Measurements from ENCODE around the gene SCYGR1. TPM values are rescaled to one million over a fixed set of nuclear protein-coding genes. Genes with fewer than 3 reads are reported as not detected.
"Not testable (repeated sequence)": the region's sequence is repeated elsewhere in the genome, so short reads cannot be mapped to it uniquely, and the experiment has no call there.

The SCYGR1 gene
- total and polyA plus RNA-seq, 4 donors, result not detected

GRCh38 chr2:227367427-227367795 lies 20.3 kb downstream of the SCYGR1 start:
- intact Hi-C loops (cut with DNase I), result loop anchor here (5.0 kb wide), 1 partner anchor 40 kb away; the partner anchor contains the start of gene MFF (in 2 of the 2)
- Histone ChIP-seq H3K27ac (ENCODE audit: low read depth in 1 of 2, low read length in 2 of 2) (peak overlapping the region; percentile 9 to 59), H3K4me1 (ENCODE audit: control insufficient read depth in 1 of 2, insufficient read depth in 2 of 2, low read length in 2 of 2) (peaks cover 0 to 3% of the 10 kb centered on the region in 2 donors), H3K27me3 (ENCODE audit: control insufficient read depth in 1 of 2, insufficient read depth in 2 of 2, low read length in 1 of 2) (no peaks in the 10 kb centered on the region), H3K9me3 (ENCODE audit: control insufficient read depth, low read length) (no peaks in the 10 kb centered on the region), H3K4me3 (ENCODE audit: low read length in 2 of 2) (no peak overlapping the region), H3K36me3 (ENCODE audit: control insufficient read depth in 1 of 2, insufficient read depth in 2 of 2, low read length in 1 of 2) (no peaks in the 10 kb centered on the region)
- WGBS, 2 donors, result 29% methylated on average over 3 of the region's 3 CpGs
- ATAC-seq (ENCODE audit: low FRiP score) (no peak), DNase-seq (no peak)

GRCh38 chr2:227366769-227367426 lies 20.9 kb downstream of the SCYGR1 start:
- Histone ChIP-seq H3K27ac (ENCODE audit: low read depth in 1 of 2, low read length in 2 of 2) (peak overlapping the region; percentile 51 to 67), H3K27me3 (ENCODE audit: control insufficient read depth in 1 of 2, insufficient read depth in 2 of 2, low read length in 1 of 2) (no peaks in the 10 kb centered on the region), H3K36me3 (ENCODE audit: control insufficient read depth in 1 of 2, insufficient read depth in 2 of 2, low read length in 1 of 2) (no peaks in the 10 kb centered on the region), H3K4me1 (ENCODE audit: control insufficient read depth in 1 of 2, insufficient read depth in 2 of 2, low read length in 2 of 2) (peaks cover 0 to 3% of the 10 kb centered on the region in 2 donors), H3K9me3 (ENCODE audit: control insufficient read depth, low read length) (no peaks in the 10 kb centered on the region), H3K4me3 (ENCODE audit: low read length in 2 of 2) (no peak overlapping the region)
- ATAC-seq (ENCODE audit: low FRiP score) (peak; percentile 83), DNase-seq (peak; percentile 70 to 80)
- intact Hi-C loops (cut with DNase I), result loop anchor here (5.0 kb wide), 1 partner anchor 40 kb away; the partner anchor contains the start of gene MFF (in 2 of the 2)
- 4 to 5% methylated on average over 11 of the region's 11 CpGs for WGBS, 2 donors

GRCh38 chr2:227365833-227366232 lies 21.9 kb downstream of the SCYGR1 start:
- H3K36me3 ChIP-seq (ENCODE audit: control insufficient read depth in 1 of 2, insufficient read depth in 2 of 2, low read length in 1 of 2), result peaks cover 0 to 1% of the 10 kb centered on the region in 2 donors
- no peak overlapping the region for H3K4me3 ChIP-seq (ENCODE audit: low read length in 2 of 2)
- no peak overlapping the region for H3K27ac ChIP-seq (ENCODE audit: low read depth in 1 of 2, low read length in 2 of 2)
- WGBS, 2 donors, result 23 to 34% methylated on average over 3 of the region's 3 CpGs
- H3K27me3 ChIP-seq (ENCODE audit: control insufficient read depth in 1 of 2, insufficient read depth in 2 of 2, low read length in 1 of 2), result no peaks in the 10 kb centered on the region
- ATAC-seq (ENCODE audit: low FRiP score), result no peak
- DNase-seq, result no peak
- H3K9me3 ChIP-seq (ENCODE audit: control insufficient read depth, low read length), result no peaks in the 10 kb centered on the region
- H3K4me1 ChIP-seq (ENCODE audit: control insufficient read depth in 1 of 2, insufficient read depth in 2 of 2, low read length in 2 of 2), result peaks cover 0 to 3% of the 10 kb centered on the region in 2 donors
- intact Hi-C loops (cut with DNase I), result loop anchor here (5.0 kb wide), 1 partner anchor 39 kb away; the partner anchor contains the start of gene MFF (in 2 of the 2)

GRCh38 chr2:227364585-227365263 lies 23.0 kb downstream of the SCYGR1 start:
- H3K4me1 ChIP-seq (ENCODE audit: control insufficient read depth in 1 of 2, insufficient read depth in 2 of 2, low read length in 2 of 2); ATAC-seq (ENCODE audit: low FRiP score); DNase-seq; H3K9me3 ChIP-seq (ENCODE audit: control insufficient read depth, low read length); H3K4me3 ChIP-seq (ENCODE audit: low read length in 2 of 2); H3K27me3 ChIP-seq (ENCODE audit: control insufficient read depth in 1 of 2, insufficient read depth in 2 of 2, low read length in 1 of 2); H3K36me3 ChIP-seq (ENCODE audit: control insufficient read depth in 1 of 2, insufficient read depth in 2 of 2, low read length in 1 of 2): not testable (repeated sequence)
- peak overlapping the region in 1 of 2 donors; percentile 33 for H3K27ac ChIP-seq (ENCODE audit: low read depth in 1 of 2, low read length in 2 of 2)
- intact Hi-C loops (cut with DNase I), result loop anchor here (5.0 kb wide), 1 partner anchor 37 kb away; the partner anchor contains the start of gene MFF (in 2 of the 2)
- 45 to 52% methylated on average over 11 of the region's 11 CpGs for WGBS, 2 donors

GRCh38 chr2:227363756-227364155 lies 24.0 kb downstream of the SCYGR1 start:
- H3K36me3 ChIP-seq (ENCODE audit: control insufficient read depth in 1 of 2, insufficient read depth in 2 of 2, low read length in 1 of 2), result peaks cover 0 to 2% of the 10 kb centered on the region in 2 donors
- DNase-seq (no peak), ATAC-seq (ENCODE audit: low FRiP score) (no peak)
- no peaks in the 10 kb centered on the region for H3K4me1 ChIP-seq (ENCODE audit: control insufficient read depth in 1 of 2, insufficient read depth in 2 of 2, low read length in 2 of 2)
- intact Hi-C loops (cut with DNase I), result no loop called here
- no peak overlapping the region for H3K27ac ChIP-seq (ENCODE audit: low read depth in 1 of 2, low read length in 2 of 2)
- no peaks in the 10 kb centered on the region for H3K9me3 ChIP-seq (ENCODE audit: control insufficient read depth, low read length)
- H3K4me3 ChIP-seq (ENCODE audit: low read length in 2 of 2), result no peak overlapping the region
- no peaks in the 10 kb centered on the region for H3K27me3 ChIP-seq (ENCODE audit: control insufficient read depth in 1 of 2, insufficient read depth in 2 of 2, low read length in 1 of 2)
- 82 to 85% methylated on average over 6 of the region's 6 CpGs for WGBS, 2 donors

DNA sequence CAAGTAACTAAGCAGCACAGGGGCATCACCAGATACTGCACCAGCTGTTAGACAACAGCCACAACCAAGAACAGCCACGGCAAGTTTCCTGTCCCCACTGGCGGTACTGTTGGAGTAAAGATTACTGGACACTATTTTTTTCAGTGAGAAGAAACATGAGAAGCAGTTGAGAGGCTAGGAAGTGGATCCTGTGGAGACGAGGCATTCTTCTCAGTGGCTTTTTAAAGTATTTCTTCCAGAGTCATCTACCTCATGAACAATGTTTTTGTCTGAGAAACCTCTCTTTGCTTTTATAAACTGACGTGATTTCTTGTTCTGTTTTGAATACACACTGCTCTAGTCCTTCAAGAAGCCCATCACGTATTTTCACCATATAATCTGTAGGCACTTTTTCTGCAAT lies 27.4 kb downstream of the SCYGR1 start:
- ATAC-seq (ENCODE audit: low FRiP score), result no peak
- Histone ChIP-seq H3K27me3 (ENCODE audit: control insufficient read depth in 1 of 2, insufficient read depth in 2 of 2, low read length in 1 of 2) (no peaks in the 10 kb centered on the region), H3K4me1 (ENCODE audit: control insufficient read depth in 1 of 2, insufficient read depth in 2 of 2, low read length in 2 of 2) (no peaks in the 10 kb centered on the region), H3K27ac (ENCODE audit: low read depth in 1 of 2, low read length in 2 of 2) (no peak overlapping the region), H3K9me3 (ENCODE audit: control insufficient read depth, low read length) (no peaks in the 10 kb centered on the region), H3K4me3 (ENCODE audit: low read length in 2 of 2) (no peak overlapping the region), H3K36me3 (ENCODE audit: control insufficient read depth in 1 of 2, insufficient read depth in 2 of 2, low read length in 1 of 2) (peaks cover 0 to 4% of the 10 kb centered on the region in 2 donors)
- WGBS, 2 donors, result 70 to 75% methylated on average over 5 of the region's 5 CpGs
- intact Hi-C loops (cut with DNase I), result no loop called here
- DNase-seq, result no peak

GRCh38 chr2:227351639-227352038 lies 36.1 kb downstream of the SCYGR1 start:
- 74 to 75% methylated on average over 4 of the region's 4 CpGs for WGBS, 2 donors
- H3K9me3 ChIP-seq (ENCODE audit: control insufficient read depth, low read length), result no peaks in the 10 kb centered on the region
- H3K36me3 ChIP-seq (ENCODE audit: control insufficient read depth in 1 of 2, insufficient read depth in 2 of 2, low read length in 1 of 2), result peaks cover 3 to 4% of the 10 kb centered on the region in 2 donors
- no peak overlapping the region for H3K4me3 ChIP-seq (ENCODE audit: low read length in 2 of 2)
- no peaks in the 10 kb centered on the region for H3K27me3 ChIP-seq (ENCODE audit: control insufficient read depth in 1 of 2, insufficient read depth in 2 of 2, low read length in 1 of 2)
- ATAC-seq (ENCODE audit: low FRiP score) (no peak), DNase-seq (no peak)
- no peak overlapping the region for H3K27ac ChIP-seq (ENCODE audit: low read depth in 1 of 2, low read length in 2 of 2)
- H3K4me1 ChIP-seq (ENCODE audit: control insufficient read depth in 1 of 2, insufficient read depth in 2 of 2, low read length in 2 of 2), result no peaks in the 10 kb centered on the region
- intact Hi-C loops (cut with DNase I), result no loop called here

- Histone ChIP-seq H3K36me3 (ENCODE audit: control insufficient read depth in 1 of 2, insufficient read depth in 2 of 2, low read length in 1 of 2) (peaks cover 2 to 3% of the 10 kb centered on the region in 2 donors), H3K9me3 (ENCODE audit: control insufficient read depth, low read length) (no peaks in the 10 kb centered on the region), H3K4me3 (ENCODE audit: low read length in 2 of 2) (no peak overlapping the region), H3K4me1 (ENCODE audit: control insufficient read depth in 1 of 2, insufficient read depth in 2 of 2, low read length in 2 of 2) (no peaks in the 10 kb centered on the region), H3K27me3 (ENCODE audit: control insufficient read depth in 1 of 2, insufficient read depth in 2 of 2, low read length in 1 of 2) (no peaks in the 10 kb centered on the region), H3K27ac (ENCODE audit: low read depth in 1 of 2, low read length in 2 of 2) (no peak overlapping the region)
- DNase-seq, result no peak
- ATAC-seq (ENCODE audit: low FRiP score), result no peak
- 91% methylated on average over 7 of the region's 7 CpGs for WGBS, 2 donors
- intact Hi-C loops (cut with DNase I), result no loop called here
These were observed 37.6 kb downstream of the SCYGR1 start for GRCh38 chr2:227349989-227350612.

All from aorta (tissue), 5 donors.